Testis (tissue), 3 donors: Measurements from ENCODE around the gene C15orf61. TPM values are rescaled to one million over a fixed set of nuclear protein-coding genes. Genes with fewer than 3 reads are reported as not detected.

ENCODE experiments used
- DNase-seq: peaks from one replicate; pipeline ENCODE4 v3.0.0-alpha.2; 2019
- H3K27ac ChIP-seq, 2 donors: fragments of 200-600 bp; sonication (generic); one replicate each; pipeline ENCODE4 v1.5.1; 2019
- H3K27me3 ChIP-seq: fragments of 200-600 bp; sonication (generic); one replicate; pipeline ENCODE4 v1.5.1; 2019
- H3K36me3 ChIP-seq: fragments of 200-600 bp; sonication (generic); one replicate; pipeline ENCODE4 v1.5.1; 2017; ENCODE audit warnings: low read depth; ENCODE audit errors: missing control alignments
- H3K4me1 ChIP-seq: fragments of 200-600 bp; sonication (generic); one replicate; pipeline ENCODE4 v1.5.1; 2019
- H3K4me3 ChIP-seq, 2 donors: fragments of 200-600 bp; sonication (generic); one replicate each; pipeline ENCODE4 v1.5.1; 2017 to 2019
- H3K9me3 ChIP-seq: fragments of 200-600 bp; sonication (generic); one replicate; pipeline ENCODE4 v1.5.1; 2017
- CTCF ChIP-seq, 3 experiments: fragments of 450-650 bp in 2 of 3; fragments of 200-600 bp in 1 of 3; sonication (generic) in 1 of 3; IDR thresholded peaks; one replicate each; pipeline ENCODE4 v1.5.1; 2016 to 2019; ENCODE audit warnings: antibody characterized with exemption in 3 of 3, mild to moderate bottlenecking in 2 of 3, moderate library complexity in 1 of 3
- POLR2A ChIP-seq: fragments of 450-650 bp; IDR thresholded peaks from one replicate; pipeline ENCODE4 v1.6.1; 2017; ENCODE audit warnings: antibody characterized with exemption, mild to moderate bottlenecking, moderate library complexity
- WGBS, 2 donors: methylation state at CpG; one replicate each; pipeline ENCODE4 v1.1.5; 2018; 5-methylcytosine and 5-hydroxymethylcytosine counted together
- intact Hi-C: fragments of 100-400 bp; cut with DNase I; formaldehyde crosslinking; loops from one replicate; pipeline ENCODE4 v1.15.1; 2023; ENCODE audit warnings: low total_unique reads
- polyA plus RNA-seq: library from polyadenylated mRNA; stranded (reverse); fragments of 350-450 nt; fragmentation: Illumina TruSeq; extraction: RNeasy Lipid Tissue Mini Kit (QIAGEN cat#74804); gene quantifications from one replicate; pipeline ENCODE4 v1.2.3, GENCODE V29; 2014; ENCODE audit warnings: low read depth, low replicate concordance; ENCODE audit not compliant: insufficient read depth
- total RNA-seq, 2 donors: library from RNA; depleted of rRNA; stranded (reverse); fragments of >200 nt; gene quantifications; one replicate each; pipeline ENCODE4 v1.2.3, GENCODE V29; 2016

C15orf61 gene
- total and polyA plus RNA-seq, 3 donors from 2014 or later, result 24.9 to 42.8 (median 28.6) TPM

- no peak for DNase-seq
- intact Hi-C loops, result no loop called here
- Histone ChIP-seq H3K27ac (no peak overlapping the region), H3K4me1 (no peaks in the 10 kb centered on the region), H3K36me3 (no peaks in the 10 kb centered on the region), H3K27me3 (no peaks in the 10 kb centered on the region), H3K9me3 (no peaks in the 10 kb centered on the region), H3K4me3 (no peak overlapping the region)
- WGBS, 2 donors, result 87 to 91% methylated on average over 2 of the region's 2 CpGs
- TF ChIP-seq CTCF (IDR thresholded peaks at IDR 0.05), result no peak
- TF ChIP-seq POLR2A, result no peak
These were observed 43.4 kb downstream of the C15orf61 start for GRCh38 chr15:67564021-67564967.

- no peak overlapping the region for H3K27ac ChIP-seq
- no peak overlapping the region for H3K4me3 ChIP-seq
- H3K36me3 ChIP-seq, result no peaks in the 10 kb centered on the region
- DNase-seq, result no peak
- TF ChIP-seq POLR2A, result no peak
- TF ChIP-seq CTCF (IDR thresholded peaks at IDR 0.05), result no peak
- H3K27me3 ChIP-seq, result no peaks in the 10 kb centered on the region
- H3K9me3 ChIP-seq, result no peaks in the 10 kb centered on the region
- H3K4me1 ChIP-seq, result no peaks in the 10 kb centered on the region
- WGBS, 2 donors, result 87 to 97% methylated on average over 3 of the region's 3 CpGs
- intact Hi-C loops, result no loop called here
These were observed 44.0 kb downstream of the C15orf61 start for GRCh38 chr15:67564968-67565345.

GRCh38 chr15:67569668-67570067 lies 48.7 kb downstream of the C15orf61 start:
- Histone ChIP-seq H3K27me3 (no peaks in the 10 kb centered on the region), H3K27ac (no peak overlapping the region), H3K4me3 (no peak overlapping the region), H3K36me3 (no peaks in the 10 kb centered on the region), H3K4me1 (no peaks in the 10 kb centered on the region), H3K9me3 (no peaks in the 10 kb centered on the region)
- intact Hi-C loops, result no loop called here
- TF ChIP-seq POLR2A (no peak), CTCF (IDR thresholded peaks at IDR 0.05) (no peak)
- WGBS, 2 donors, result 77 to 83% methylated on average over 3 of the region's 3 CpGs
- no peak for DNase-seq

- Histone ChIP-seq H3K9me3 (no peaks in the 10 kb centered on the region), H3K27me3 (no peaks in the 10 kb centered on the region), H3K36me3 (no peaks in the 10 kb centered on the region), H3K27ac (no peak overlapping the region), H3K4me1 (no peaks in the 10 kb centered on the region), H3K4me3 (no peak overlapping the region)
- no peak for DNase-seq
- intact Hi-C loops, result no loop called here
- TF ChIP-seq POLR2A, result no peak
- TF ChIP-seq CTCF (IDR thresholded peaks at IDR 0.05), result no peak
- WGBS, 2 donors, result 93 to 100% methylated on average over 4 of the region's 4 CpGs
These were observed 50.1 kb downstream of the C15orf61 start for GRCh38 chr15:67570875-67571647.
